HG02588 (cell line): ENCODE results near the gene ERI3.

Source experiments
- ATAC-seq: cut with Tn5 transposase; IDR thresholded peaks from one replicate; pipeline ENCODE4 v1.9.1; 2021; ENCODE audit warnings: mild to moderate bottlenecking, moderate library complexity; ENCODE audit not compliant: unreplicated experiment

The ERI3 gene

DNA sequence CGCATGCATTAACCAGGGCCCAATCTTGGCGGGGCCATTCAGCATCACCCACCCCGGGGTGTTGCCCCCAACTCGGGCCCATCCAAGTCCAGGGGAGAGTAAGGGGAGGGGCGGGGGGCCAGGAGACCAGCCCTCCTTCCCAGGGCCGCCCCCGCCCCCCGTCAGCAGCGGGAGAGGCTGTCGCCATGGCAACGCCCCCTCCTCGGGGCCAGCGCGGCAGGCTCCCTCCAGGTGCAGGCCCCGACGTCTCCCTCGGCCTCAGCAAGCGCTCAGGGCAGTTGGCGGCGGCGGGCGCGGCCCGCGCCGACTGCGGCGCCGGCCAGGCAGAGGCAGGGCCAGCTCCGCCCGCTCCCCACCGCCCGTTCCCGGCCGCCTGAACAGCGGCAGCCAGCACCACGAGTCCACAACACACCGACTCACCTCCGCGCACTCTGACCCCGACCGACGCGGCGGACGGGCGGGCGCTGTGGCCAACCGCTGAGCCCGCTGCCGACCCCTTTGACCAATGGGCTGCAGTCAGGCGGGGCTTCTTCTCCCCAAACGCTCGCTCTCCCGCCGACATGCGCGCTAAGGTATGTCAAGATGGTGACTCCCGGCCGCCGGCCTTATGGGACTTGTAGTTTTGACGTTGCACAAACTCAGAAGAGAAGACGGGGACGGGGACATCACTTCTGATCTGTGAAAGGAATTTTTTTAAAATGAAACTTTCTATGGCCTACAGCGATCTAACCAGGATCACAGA lies at the start of gene ERI3:
Gene ERI3 (minus strand): TSS at position 418 of the 742 bp plus-strand sequence. CDS start 231 bp downstream, at position 187.
- peak; percentile 98 for ATAC-seq

GRCh38 chr1:44401256-44402228 lies 46.5 kb upstream of the ERI3 start:
- ATAC-seq, result no peak

- ATAC-seq, result no peak
Observed at GRCh38 chr1:44390277-44390676, 35.2 kb upstream of the ERI3 start.

DNA sequence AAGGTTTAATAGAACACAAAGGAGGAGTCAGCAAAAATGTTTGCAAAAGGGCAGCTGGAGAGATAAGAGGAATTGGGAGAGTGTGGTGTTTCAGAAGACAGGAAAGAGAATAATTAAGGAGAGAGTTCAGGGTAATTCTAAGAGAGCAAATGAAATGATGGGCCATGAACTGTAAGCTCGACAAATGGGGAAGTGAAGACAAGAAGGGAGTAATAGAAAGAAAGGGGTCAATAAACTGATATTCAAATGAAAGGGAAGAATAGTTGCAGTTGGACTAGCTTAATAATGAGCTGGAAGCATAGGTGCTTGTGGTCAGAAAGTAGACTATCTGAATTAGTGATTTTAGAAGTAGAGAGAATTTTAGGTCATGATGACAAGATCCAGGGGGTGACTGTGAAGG lies 34.4 kb upstream of the ERI3 start:
- no peak for ATAC-seq

GRCh38 chr1:44388551-44388950 lies 33.5 kb upstream of the ERI3 start:
- ATAC-seq, result no peak

- ATAC-seq, result no peak
Observed at GRCh38 chr1:44380666-44381177, 25.7 kb upstream of the ERI3 start.

DNA sequence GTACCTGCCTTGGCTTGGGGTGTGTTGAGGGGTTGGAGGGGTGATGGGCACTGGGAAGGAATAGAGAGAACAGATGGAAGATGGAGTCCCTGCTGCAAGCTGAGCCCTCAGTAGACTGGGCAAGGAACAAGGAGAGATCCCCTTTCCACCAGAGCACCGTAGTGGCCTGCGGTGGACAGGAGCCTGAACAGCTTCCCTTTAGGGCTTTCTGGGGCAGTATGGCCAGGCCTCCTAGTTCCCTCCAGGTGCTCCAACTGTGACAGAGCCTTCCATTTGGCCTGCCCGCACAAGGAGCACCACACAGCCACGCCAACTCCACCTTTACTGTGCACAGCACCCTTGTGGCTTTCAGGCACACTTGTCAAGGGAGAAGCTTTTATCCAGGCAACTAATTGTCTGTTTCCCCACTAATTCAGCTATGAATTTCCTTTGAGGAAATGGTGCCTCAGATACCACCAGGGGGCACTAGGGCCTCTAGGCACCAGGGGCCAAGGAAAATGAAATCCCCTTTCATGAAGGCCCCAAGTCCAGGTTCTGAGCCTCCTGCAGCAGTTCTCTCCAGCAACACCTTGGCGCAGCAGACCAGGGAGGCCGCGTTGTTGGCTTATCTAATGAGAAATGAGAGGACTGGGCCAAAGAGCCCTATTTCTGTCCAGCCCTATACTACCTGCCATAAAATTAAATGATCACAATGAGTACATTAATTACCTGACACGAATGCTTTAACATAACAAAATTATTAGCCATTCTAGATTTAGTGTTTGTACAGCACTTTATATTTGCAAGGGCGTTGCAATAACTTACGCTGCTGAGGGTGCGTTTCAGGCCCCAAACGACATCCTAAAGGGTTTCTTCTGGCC lies 23.1 kb upstream of the ERI3 start:
- no peak for ATAC-seq

- no peak for ATAC-seq
Observed at GRCh38 chr1:44375547-44375946, 20.5 kb upstream of the ERI3 start.

GRCh38 chr1:44371206-44371605 lies 16.1 kb upstream of the ERI3 start:
- ATAC-seq, result no peak

DNA sequence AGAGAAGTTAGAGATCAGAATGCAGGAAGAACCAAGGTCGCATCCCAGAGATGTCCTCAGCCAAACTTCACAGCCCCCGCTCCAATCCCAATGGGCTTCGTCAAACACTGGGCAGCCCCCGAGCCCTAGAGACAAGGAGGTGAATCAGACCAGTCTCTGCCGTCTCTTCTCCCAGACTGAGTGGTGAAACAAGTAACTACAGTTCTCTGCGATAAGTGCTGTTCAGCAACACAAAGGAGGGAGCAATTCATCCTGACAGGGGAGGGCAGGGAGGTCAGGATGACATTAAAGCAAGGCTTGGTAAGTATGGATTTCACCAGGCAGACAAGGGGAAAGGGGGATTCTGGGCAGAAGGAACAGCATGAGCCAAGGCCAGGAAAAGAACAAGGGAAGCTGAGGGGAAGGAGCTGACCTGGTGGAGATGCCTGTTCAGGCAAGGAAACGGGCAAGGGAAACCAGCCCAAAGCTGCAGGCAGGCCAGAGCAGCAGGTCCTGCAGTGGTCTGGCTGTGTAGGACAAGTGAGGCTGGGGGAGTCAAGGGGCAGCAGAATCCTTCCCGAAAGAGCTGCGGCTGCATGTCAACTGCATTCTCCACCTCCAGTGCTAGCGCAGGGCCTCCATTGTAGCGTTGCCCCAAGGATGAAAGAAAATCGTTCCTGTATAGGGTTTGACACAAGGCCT lies 13.6 kb upstream of the ERI3 start:
- ATAC-seq, result no peak

- no peak for ATAC-seq
Observed at GRCh38 chr1:44367944-44368343, 12.9 kb upstream of the ERI3 start.

DNA sequence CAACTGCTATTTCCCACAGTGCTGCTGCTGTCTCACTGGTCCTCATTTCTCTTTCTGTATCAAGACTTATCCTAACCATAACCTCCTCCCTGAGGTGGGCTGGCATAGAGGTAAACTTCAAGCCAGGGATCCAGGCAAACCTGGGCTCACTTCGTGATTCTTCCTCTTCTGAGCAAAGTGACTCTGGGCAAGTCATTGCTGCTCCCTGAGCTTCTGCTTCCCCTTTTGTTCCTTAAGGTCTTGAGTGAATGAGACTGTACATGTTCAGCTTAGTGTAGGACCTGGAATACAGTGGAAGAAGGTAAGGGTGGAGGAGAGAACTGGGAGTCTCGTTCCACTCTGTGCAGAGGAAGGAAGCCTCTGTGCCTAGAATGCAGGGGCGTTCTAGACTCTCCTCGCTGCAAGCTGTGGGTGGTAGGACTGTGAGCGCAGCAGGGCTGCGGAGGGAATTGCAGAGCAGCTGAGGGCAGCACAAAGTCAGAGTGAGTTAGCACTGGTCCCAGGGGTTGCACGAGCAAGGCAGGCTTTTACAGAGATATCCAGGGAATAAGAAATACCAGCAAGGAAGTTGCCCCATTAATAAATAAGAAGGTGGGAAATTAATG lies 11.4 kb upstream of the ERI3 start:
- no peak for ATAC-seq

GRCh38 chr1:44361478-44361877 lies 6.4 kb upstream of the ERI3 start:
- no peak for ATAC-seq

GRCh38 chr1:44359234-44359935 lies 4.3 kb upstream of the ERI3 start:
- no peak for ATAC-seq

DNA sequence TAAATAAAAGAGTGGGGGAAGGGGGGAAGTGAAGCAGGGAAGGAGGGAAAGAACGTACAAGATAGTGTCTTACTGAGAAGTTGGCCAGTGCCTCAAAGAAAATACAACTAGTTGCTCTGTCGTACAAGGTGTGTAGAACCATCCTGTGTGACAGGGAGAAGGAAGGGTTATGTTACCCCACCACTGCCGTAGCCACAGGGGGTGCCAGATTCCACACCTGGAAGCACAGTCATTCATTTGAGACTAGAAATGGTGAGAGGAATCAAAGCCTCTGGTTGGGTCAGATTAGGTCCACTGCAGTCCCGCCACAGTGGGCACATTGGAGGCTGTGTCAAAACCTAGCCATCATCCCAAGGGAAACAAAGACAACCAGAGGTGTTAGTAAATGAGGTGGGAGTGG lies 2.7 kb upstream of the ERI3 start:
- no peak for ATAC-seq

- no peak for ATAC-seq
Observed at GRCh38 chr1:44355582-44356305, 687 bp upstream of the ERI3 start.

DNA sequence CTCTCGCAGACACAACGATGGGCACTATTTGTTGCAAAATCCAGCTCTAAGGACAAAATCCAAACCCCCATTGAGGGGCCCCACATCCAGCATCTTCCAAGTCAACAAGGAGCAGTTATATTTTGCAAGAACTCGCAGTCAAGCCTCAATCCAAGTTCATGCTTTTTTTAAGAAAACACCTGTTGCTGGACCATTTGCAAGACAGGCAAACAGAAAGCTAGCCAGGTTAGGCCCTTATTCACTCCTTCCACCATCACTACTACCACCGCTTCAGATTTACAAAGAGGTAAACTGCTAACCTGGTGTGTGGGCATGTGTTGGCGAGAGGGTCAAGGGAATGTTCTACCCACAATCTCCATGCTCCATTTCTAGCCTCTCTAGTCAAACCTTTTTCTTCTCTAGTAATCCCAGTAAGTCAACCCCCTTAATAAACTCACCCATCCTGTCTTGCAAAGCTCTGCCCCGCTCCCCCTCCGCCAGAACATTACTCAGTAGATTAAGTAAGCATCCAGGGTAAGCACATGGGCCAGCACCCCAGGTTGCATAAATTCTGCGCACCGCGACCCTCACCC lies 703 bp downstream of the ERI3 start:
- ATAC-seq, result no peak

DNA sequence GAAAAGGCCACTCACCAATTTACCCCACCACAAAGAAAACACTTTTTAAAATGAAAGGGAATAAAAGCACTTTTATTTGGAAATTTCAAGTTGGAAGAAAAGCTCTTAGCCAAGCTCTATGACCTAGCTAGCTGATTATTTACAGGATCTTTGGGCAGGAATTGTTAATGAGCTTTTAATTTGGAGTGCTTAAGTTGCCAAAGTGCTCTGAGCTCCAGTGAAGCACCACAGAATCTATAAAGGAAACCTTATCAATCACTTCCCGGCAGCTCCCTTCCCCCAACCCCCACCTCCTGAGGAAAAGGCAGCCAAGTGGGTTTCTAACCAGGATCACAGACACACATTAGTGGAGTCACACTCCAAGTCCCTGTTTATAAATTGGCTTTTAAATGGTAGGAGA lies 1.5 kb downstream of the ERI3 start:
- no peak for ATAC-seq
